Upper lobe of left lung (tissue), 4 donors: ENCODE results near the gene ADPRH.

Source experiments
- CTCF ChIP-seq, 6 experiments: fragments of 450-650 bp in 4 of 6; fragments of 200-600 bp in 2 of 6; sonication (generic) in 2 of 6; IDR thresholded peaks; one replicate each; pipeline ENCODE4 v1.5.1; 2016 to 2019; ENCODE audit warnings: antibody characterized with exemption in 6 of 6
- EP300 ChIP-seq, 4 donors: sonication (generic); formaldehyde crosslinking; IDR thresholded peaks; one replicate each; pipeline ENCODE4 v1.5.1; 2017; ENCODE audit warnings: antibody characterized with exemption in 4 of 4, control low read depth in 2 of 4
- POLR2AphosphoS5 ChIP-seq, 2 donors: sonication (generic); formaldehyde crosslinking; IDR thresholded peaks; one replicate each; pipeline ENCODE4 v1.5.1; 2017; ENCODE audit warnings: antibody characterized with exemption in 2 of 2

GRCh38 chr3:119585856-119586570 lies 6.7 kb downstream of the ADPRH start:
- no peak for TF ChIP-seq CTCF (IDR thresholded peaks at IDR 0.05)
- TF ChIP-seq EP300 (IDR thresholded peaks at IDR 0.05), result no peak
- TF ChIP-seq POLR2AphosphoS5 (IDR thresholded peaks at IDR 0.05), result no peak
